Ascending aorta (tissue), 2 donors: ENCODE results near the gene ELOVL6. TPM values are rescaled to one million over a fixed set of nuclear protein-coding genes. Genes with fewer than 3 reads are reported as not detected.

Source experiments
- DNase-seq, 2 donors: peaks; one replicate each; pipeline ENCODE4 v3.0.0-alpha.2; 2019; ENCODE audit warnings: low spot score in 2 of 2
- H3K27ac ChIP-seq, 2 donors: fragments of 200-600 bp; sonication (generic); one replicate each; pipeline ENCODE4 v1.5.1; 2016 to 2017; ENCODE audit warnings: mild to moderate bottlenecking in 1 of 2
- H3K27me3 ChIP-seq: fragments of 200-600 bp; sonication (generic); one replicate; pipeline ENCODE4 v1.5.1; 2017
- H3K36me3 ChIP-seq, 2 donors: fragments of 200-600 bp; sonication (generic); one replicate each; pipeline ENCODE4 v1.5.1; 2016
- H3K4me1 ChIP-seq, 2 donors: fragments of 200-600 bp; sonication (generic); one replicate each; pipeline ENCODE4 v1.5.1; 2016 to 2017; ENCODE audit warnings: mild to moderate bottlenecking in 1 of 2
- H3K4me3 ChIP-seq, 2 donors: fragments of 200-600 bp; sonication (generic); one replicate each; pipeline ENCODE4 v1.5.1; 2016 to 2017; ENCODE audit warnings: mild to moderate bottlenecking in 1 of 2
- H3K9me3 ChIP-seq, 2 donors: fragments of 200-600 bp; sonication (generic); one replicate each; pipeline ENCODE4 v1.5.1; 2016
- CTCF ChIP-seq, 3 experiments: fragments of 200-600 bp in 2 of 3; fragments of 450-650 bp in 1 of 3; sonication (generic) in 2 of 3; IDR thresholded peaks; one replicate each; pipeline ENCODE4 v1.5.1; 2016 to 2019; ENCODE audit warnings: antibody characterized with exemption in 3 of 3, mild to moderate bottlenecking in 1 of 3, moderate library complexity in 1 of 3
- intact Hi-C: fragments of 100-400 bp; cut with DNase I; formaldehyde crosslinking; loops from one replicate; pipeline ENCODE4 v1.15.1; 2023
- total RNA-seq: library from RNA; depleted of rRNA; stranded (reverse); fragments of >200 nt; gene quantifications from one replicate; pipeline ENCODE4 v1.1.0, GENCODE V29; 2016

ELOVL6 gene
- total RNA-seq, 1 donor from 2014 or later = 0.64 TPM

GRCh38 chr4:110034026-110034393 lies 164.4 kb downstream of the ELOVL6 start:
- intact Hi-C loops = no loop called here
- H3K27ac ChIP-seq = no peak overlapping the region
- no peaks in the 10 kb centered on the region for H3K36me3 ChIP-seq
- H3K4me1 ChIP-seq = no peaks in the 10 kb centered on the region
- no peaks in the 10 kb centered on the region for H3K27me3 ChIP-seq
- DNase-seq = no peak
- no peak overlapping the region for H3K4me3 ChIP-seq
- no peaks in the 10 kb centered on the region for H3K9me3 ChIP-seq
- TF ChIP-seq CTCF (IDR thresholded peaks at IDR 0.05) = no peak

GRCh38 chr4:110033355-110034025 lies 164.9 kb downstream of the ELOVL6 start:
- H3K4me1 ChIP-seq = no peaks in the 10 kb centered on the region
- H3K9me3 ChIP-seq = no peaks in the 10 kb centered on the region
- intact Hi-C loops = no loop called here
- no peak for TF ChIP-seq CTCF (IDR thresholded peaks at IDR 0.05)
- H3K36me3 ChIP-seq = no peaks in the 10 kb centered on the region
- no peak overlapping the region for H3K4me3 ChIP-seq
- DNase-seq = no peak
- no peaks in the 10 kb centered on the region for H3K27me3 ChIP-seq
- H3K27ac ChIP-seq = no peak overlapping the region

- Histone ChIP-seq H3K27me3 (no peaks in the 10 kb centered on the region), H3K4me1 (no peaks in the 10 kb centered on the region), H3K36me3 (no peaks in the 10 kb centered on the region), H3K27ac (no peak overlapping the region), H3K9me3 (no peaks in the 10 kb centered on the region), H3K4me3 (no peak overlapping the region)
- TF ChIP-seq CTCF (IDR thresholded peaks at IDR 0.05) = no peak
- no peak for DNase-seq
- intact Hi-C loops = no loop called here
Observed at GRCh38 chr4:110032603-110033002, 165.8 kb downstream of the ELOVL6 start.

GRCh38 chr4:110025718-110026117 lies 172.7 kb downstream of the ELOVL6 start:
- Histone ChIP-seq H3K27me3 (no peaks in the 10 kb centered on the region), H3K4me1 (no peaks in the 10 kb centered on the region), H3K4me3 (no peak overlapping the region), H3K36me3 (no peaks in the 10 kb centered on the region), H3K9me3 (no peaks in the 10 kb centered on the region), H3K27ac (no peak overlapping the region)
- TF ChIP-seq CTCF (IDR thresholded peaks at IDR 0.05) = no peak
- intact Hi-C loops = no loop called here
- DNase-seq = no peak

- intact Hi-C loops = no loop called here
- H3K4me1 ChIP-seq = no peaks in the 10 kb centered on the region
- no peaks in the 10 kb centered on the region for H3K36me3 ChIP-seq
- no peaks in the 10 kb centered on the region for H3K9me3 ChIP-seq
- DNase-seq = no peak
- TF ChIP-seq CTCF (IDR thresholded peaks at IDR 0.05) = no peak
- H3K27me3 ChIP-seq = no peaks in the 10 kb centered on the region
- no peak overlapping the region for H3K4me3 ChIP-seq
- no peak overlapping the region for H3K27ac ChIP-seq
Observed at GRCh38 chr4:110025056-110025455, 173.4 kb downstream of the ELOVL6 start.

GRCh38 chr4:110022457-110022856 lies 176.0 kb downstream of the ELOVL6 start:
- Histone ChIP-seq H3K9me3 (no peaks in the 10 kb centered on the region), H3K27me3 (no peaks in the 10 kb centered on the region), H3K27ac (no peak overlapping the region), H3K4me1 (no peaks in the 10 kb centered on the region), H3K36me3 (no peaks in the 10 kb centered on the region), H3K4me3 (no peak overlapping the region)
- intact Hi-C loops = no loop called here
- no peak for TF ChIP-seq CTCF (IDR thresholded peaks at IDR 0.05)
- DNase-seq = no peak
